AG10803 (cell line): ENCODE measurements around the gene CNMD.

Experiments used
- DNase-seq: peaks from one replicate; pipeline ENCODE4 v3.0.0; 2010; ENCODE audit warnings: low read depth
- H3K4me3 ChIP-seq: 2 replicates; pipeline ENCODE4 v1.5.1; 2011; ENCODE audit warnings: mild to moderate bottlenecking, low read length, control low read depth
- TF ChIP-seq, protein P1 (sequence below): conservative IDR thresholded peaks from 2 replicates; pipeline ENCODE4 v1.5.1; 2011; ENCODE audit warnings: mild to moderate bottlenecking, low read length, control low read depth, inconsistent platforms

Gene CNMD

DNA sequence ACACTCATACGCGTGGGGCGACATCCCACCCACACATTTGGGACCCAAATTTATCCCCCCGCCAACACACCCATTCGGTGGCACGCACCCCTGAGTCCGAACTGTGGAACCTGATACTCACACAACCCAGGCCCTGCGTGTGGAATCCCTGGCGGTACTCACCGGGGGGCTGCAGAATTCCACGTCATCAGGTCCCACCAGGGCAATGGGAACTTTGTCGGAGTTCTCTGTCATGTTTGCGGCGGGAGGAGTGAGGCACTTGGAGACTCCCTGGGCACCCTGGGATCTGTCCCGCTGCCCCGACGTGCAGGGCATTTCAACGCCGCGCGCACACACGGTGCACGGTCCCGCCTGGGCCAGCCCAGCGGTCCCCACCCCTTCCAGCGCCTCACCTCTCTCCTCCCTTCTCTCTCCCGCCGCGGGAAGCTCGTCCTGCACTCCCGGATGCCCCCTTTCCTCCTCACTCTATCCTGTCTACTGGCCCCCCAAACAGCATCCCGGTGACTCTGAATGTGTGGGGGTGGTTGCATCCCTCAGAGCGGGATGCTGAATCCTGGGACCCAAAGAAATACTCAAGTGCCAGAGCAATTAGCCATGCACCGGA is at the start of gene CNMD:
TSS of gene CNMD (minus strand) at position 353 of the 604 bp plus-strand sequence. CDS start at position 234, 119 bp downstream.
- H3K4me3 ChIP-seq = no peak within 1 kb of the TSS

DNA sequence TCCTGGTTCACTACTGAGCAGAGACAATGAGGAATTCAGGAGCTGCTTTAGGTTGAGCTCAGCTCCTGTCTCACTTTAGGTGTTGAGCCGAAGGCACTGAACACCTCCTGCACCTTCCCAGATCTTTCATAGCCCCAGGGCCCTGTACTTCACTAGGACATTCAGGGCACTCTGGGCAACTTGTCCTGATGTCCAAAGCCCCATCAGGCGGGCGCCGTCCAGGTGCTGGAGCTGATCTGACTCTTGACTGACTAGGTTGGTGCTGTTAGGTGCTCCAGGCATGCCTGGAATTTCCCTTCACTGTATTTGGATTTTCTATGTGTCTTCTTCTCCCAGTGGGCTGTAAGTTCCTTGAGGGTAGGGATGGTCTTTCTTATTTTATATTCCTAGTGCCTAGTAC is 48.4 kb upstream of the CNMD start:
- H3K4me3 ChIP-seq = no peak overlapping the region
- TF ChIP-seq, protein P1, sequence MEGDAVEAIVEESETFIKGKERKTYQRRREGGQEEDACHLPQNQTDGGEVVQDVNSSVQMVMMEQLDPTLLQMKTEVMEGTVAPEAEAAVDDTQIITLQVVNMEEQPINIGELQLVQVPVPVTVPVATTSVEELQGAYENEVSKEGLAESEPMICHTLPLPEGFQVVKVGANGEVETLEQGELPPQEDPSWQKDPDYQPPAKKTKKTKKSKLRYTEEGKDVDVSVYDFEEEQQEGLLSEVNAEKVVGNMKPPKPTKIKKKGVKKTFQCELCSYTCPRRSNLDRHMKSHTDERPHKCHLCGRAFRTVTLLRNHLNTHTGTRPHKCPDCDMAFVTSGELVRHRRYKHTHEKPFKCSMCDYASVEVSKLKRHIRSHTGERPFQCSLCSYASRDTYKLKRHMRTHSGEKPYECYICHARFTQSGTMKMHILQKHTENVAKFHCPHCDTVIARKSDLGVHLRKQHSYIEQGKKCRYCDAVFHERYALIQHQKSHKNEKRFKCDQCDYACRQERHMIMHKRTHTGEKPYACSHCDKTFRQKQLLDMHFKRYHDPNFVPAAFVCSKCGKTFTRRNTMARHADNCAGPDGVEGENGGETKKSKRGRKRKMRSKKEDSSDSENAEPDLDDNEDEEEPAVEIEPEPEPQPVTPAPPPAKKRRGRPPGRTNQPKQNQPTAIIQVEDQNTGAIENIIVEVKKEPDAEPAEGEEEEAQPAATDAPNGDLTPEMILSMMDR = no peak
- no peak for DNase-seq

More for the DNA sequence above, at the start of gene CNMD:
- TF ChIP-seq, protein P1 = no peak
- no peak for DNase-seq

DNA sequence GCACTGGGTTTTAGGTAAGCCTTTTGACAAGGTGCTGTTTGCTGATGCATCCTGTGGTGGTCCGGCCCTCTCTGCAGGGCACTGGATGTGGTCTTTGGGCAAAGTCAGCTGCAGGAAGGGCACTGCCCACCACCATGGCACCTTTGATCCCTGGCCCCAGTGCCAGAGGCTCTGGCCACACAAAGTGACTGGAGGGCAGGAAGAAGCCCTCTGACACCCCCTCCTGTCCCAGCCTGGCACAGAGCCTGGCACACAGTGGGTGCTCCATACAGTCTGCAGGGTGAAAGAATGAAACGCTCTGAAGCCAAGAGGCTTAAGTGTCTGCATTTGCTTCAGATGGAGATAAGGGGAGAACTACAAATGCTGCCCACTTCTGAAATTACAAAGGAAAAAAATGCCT is 47.6 kb upstream of the CNMD start:
- DNase-seq = no peak
- H3K4me3 ChIP-seq = no peak overlapping the region
- TF ChIP-seq, protein P1 = no peak

DNA sequence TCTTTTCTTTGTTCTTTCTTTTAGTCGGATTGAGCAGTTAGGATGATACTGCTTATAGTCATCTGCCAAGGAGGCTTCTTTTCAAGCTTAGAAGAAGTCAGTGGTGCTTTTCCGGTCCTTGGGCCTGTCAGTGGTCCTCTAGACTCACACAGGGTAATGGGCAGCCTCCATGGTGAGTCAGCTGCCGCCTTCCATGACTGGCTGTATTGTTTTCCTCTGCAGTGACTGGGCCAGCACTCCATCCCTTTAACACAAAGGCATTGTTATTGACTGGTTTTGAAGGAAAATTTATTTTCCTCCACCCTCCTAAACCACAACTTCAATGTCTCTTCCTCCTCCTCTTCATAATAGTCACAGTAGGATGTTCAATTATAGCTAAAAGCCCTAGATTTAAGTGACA is 47.1 kb upstream of the CNMD start:
- no peak for DNase-seq
- TF ChIP-seq, protein P1 = no peak
- no peak overlapping the region for H3K4me3 ChIP-seq

DNA sequence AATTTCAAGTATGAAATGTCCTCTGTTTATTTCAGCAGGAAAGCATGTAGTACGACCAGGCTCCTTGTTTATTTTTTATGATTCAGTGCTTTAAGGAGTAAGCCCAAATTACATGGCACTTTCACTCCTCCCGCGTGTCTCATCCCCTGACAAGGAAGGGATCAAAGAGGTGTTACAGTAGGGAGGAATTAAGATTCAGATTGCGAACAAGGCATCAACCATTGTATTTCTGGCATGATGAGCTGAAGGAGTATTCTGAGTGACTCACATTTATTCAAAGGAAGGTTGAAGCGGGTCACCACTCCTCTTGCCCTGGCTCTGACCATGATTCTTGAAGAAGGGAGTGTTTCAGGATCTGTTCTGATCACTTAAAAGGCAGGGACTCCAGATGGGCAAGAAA is 46.1 kb upstream of the CNMD start:
- no peak overlapping the region for H3K4me3 ChIP-seq
- DNase-seq = no peak
- TF ChIP-seq, protein P1 = no peak

DNA sequence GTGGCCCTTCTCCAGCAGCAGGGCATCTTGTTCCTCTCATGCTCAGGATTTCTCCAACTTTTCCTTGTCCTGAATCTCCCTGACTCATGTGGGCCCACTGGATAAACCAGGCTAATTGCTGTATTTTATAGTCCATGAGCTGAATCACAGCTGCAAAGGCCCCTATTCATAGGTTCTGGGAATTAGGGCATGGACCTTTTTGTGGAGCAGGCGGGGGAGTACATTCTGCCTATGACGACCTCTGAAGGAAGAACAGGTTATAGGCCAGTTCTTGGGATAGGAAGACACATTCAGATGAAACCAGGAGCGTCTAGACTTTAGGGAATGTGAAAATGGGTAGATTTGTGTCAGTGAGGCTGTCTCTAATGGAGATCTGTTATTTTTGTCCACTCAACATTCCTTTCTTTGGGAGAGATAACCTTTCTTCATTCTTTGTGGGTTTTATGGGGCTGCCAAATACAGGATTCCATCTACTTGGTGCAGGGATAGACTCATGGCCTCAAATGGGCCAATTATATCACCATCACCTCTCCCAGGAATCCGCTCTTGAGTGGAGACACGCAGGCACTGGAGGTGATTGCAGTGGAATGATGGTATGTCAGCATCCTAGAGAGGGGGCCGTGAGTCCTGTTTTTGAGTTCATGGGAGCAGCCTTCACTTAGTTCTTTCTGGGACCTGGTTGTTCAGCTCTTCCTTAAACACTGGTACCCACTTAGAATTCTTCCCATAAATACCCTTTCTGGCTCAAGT is 45.1 kb upstream of the CNMD start:
- no peak overlapping the region for H3K4me3 ChIP-seq
- TF ChIP-seq, protein P1 = no peak
- no peak for DNase-seq

DNA sequence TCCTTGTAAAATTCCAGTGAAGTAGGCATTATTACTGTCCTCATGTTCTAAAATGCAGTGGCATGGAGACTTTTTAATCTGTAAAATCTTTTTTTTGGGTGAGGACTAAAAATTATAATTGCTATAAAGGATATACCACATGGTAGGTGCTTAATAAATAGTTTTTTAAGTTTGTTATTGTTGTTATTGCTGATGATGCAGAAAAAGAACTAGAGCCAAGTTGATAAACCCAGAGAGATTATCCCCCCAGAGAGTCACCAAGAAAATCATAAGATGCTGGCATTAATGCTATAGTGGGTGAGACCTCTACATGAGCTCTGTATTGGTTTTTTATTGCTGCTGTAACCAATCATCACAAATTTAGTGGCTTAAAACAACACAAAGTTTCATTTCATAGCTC is 44.3 kb upstream of the CNMD start:
- DNase-seq = no peak
- H3K4me3 ChIP-seq = no peak overlapping the region
- TF ChIP-seq, protein P1 = no peak
